ENCODE results near the gene TLE2. TPM values are rescaled to one million over a fixed set of nuclear protein-coding genes. Genes with fewer than 3 reads are reported as not detected.

TLE2 gene
- total and polyA plus RNA-seq, 2 of the 4 experiments (the other 2 are of a cell fraction) = under 0.01 to 0.41 TPM

DNA sequence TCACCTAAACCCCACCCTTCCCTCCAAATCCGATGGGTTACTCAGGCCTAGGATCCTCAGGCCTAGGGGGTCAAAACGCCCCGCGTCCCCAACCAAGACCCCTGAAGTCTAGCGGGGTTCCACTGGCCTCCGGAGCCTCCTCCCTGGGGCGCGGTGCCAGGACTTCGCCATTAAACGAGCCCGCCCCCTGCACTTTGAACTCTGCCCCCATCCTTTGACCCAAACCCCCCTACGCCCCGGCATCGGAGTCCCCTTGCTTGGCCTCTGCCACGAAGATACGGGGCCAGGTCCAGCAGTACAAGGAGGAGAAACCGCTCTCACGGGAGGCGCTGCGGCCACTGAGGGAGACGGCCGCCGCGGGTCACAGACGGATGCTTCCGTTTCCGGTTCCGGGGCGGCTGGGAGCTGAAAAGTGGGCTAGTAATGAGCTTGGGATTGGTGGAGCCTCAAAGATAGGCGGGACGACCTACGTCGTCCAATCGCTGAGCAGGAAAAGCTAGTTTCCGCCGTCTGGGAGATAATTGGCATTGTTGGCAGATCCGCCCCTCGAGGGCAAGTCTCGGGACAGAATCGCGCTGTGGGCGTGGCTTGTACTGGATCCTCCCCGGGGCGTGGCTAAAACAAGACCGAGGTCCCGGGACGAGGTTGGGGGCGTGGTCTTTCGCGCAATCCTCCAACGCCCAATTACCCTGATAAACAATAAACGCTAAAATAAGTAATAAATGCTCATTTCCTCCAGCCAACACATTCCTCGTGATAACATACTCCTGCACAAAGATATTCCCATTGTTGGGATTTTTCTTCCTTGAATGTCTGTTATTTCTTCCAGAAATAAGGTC, 78.6 kb downstream of the TLE2 start:
- Histone ChIP-seq H2BK5ac (ENCODE audit: low read depth, low read length, poor library complexity, severe bottlenecking) (peak overlapping the region; percentile 89), H3K9me3 (ENCODE audit: control insufficient read depth, insufficient read depth, low read length) (no peaks in the 10 kb centered on the region), H2AFZ (replicated peaks; ENCODE audit: low read length, poor library complexity) (peak overlapping the region; percentile 93), H3K14ac (replicated peaks; ENCODE audit: low read depth, low read length) (peak overlapping the region; percentile 94), H3K27me3 (ENCODE audit: control insufficient read depth, insufficient read depth, low read length) (no peaks in the 10 kb centered on the region), H3K9ac (ENCODE audit: low read depth, low read length) (peak overlapping the region; percentile 90), H2AK5ac (ENCODE audit: low read depth, low read length) (peak overlapping the region; percentile 31), H4K8ac (ENCODE audit: low read depth in 2 of 2, low read length in 2 of 2) (peak overlapping the region; percentile 30 to 91), H3K4me2 (ENCODE audit: low read depth, low read length) (peak overlapping the region; percentile 88), H3K18ac (ENCODE audit: low read depth, low read length) (no peak overlapping the region; the same call in 1 of the 2 replicates), H3K56ac (ENCODE audit: extremely low read depth, insufficient read depth, low read length) (peak overlapping the region; percentile 84), H4K5ac (ENCODE audit: low read depth, low read length) (peak overlapping the region; percentile 80), H2BK15ac (ENCODE audit: low read depth, low read length) (no peak overlapping the region), H3K36me3 (ENCODE audit: control insufficient read depth, insufficient read depth, low read length) (no peaks in the 10 kb centered on the region), H4K91ac (ENCODE audit: insufficient read depth, low read depth, low read length) (peak overlapping the region; percentile 58), H3K79me1 (ENCODE audit: low read depth in 1 of 2, low read length in 2 of 2) (peaks cover 13 to 17% of the 10 kb centered on the region in 2 experiments), H3K4me3 (ENCODE audit: insufficient read depth, low read depth, low read length) (peak overlapping the region; percentile 70), H2BK120ac (ENCODE audit: low read depth, low read length) (peak overlapping the region; percentile 45; the same call in 1 of the 2 replicates), H3K9me1 (ENCODE audit: insufficient read depth, low read length) (peaks cover 7% of the 10 kb centered on the region), H4K20me1 (ENCODE audit: insufficient read depth, low read length) (no peaks in the 10 kb centered on the region), H3K27ac (ENCODE audit: insufficient read depth, low read length) (peak overlapping the region; percentile 94), H3K4me1 (ENCODE audit: control insufficient read depth, insufficient read depth, low read length) (0 out of 2 replicates have a peak, but pooled peaks cover 2% of the 10 kb centered on the region), H3K4ac (ENCODE audit: low read depth, low read length) (peak overlapping the region; percentile 87), H2BK20ac (ENCODE audit: low read depth, low read length) (no peak overlapping the region), H2AK9ac (replicated peaks; ENCODE audit: low read depth, low read length, poor library complexity) (peak overlapping the region; percentile 98), H3K23ac (ENCODE audit: low read depth, low read length) (peak overlapping the region; percentile 90)
- TF ChIP-seq RAD21 (IDR thresholded peaks at IDR 0.05; ENCODE audit: low read length) = no peak
- TF ChIP-seq MAFK (IDR thresholded peaks at IDR 0.05; ENCODE audit: low read depth, low read length) = peak; percentile 28; the same call in 1 of the 2 replicates
- TF ChIP-seq RFX5 (IDR thresholded peaks at IDR 0.05; ENCODE audit: low read depth, low read length) = no peak
- TF ChIP-seq, protein P1, sequence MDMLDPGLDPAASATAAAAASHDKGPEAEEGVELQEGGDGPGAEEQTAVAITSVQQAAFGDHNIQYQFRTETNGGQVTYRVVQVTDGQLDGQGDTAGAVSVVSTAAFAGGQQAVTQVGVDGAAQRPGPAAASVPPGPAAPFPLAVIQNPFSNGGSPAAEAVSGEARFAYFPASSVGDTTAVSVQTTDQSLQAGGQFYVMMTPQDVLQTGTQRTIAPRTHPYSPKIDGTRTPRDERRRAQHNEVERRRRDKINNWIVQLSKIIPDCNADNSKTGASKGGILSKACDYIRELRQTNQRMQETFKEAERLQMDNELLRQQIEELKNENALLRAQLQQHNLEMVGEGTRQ (IDR thresholded peaks at IDR 0.05; ENCODE audit: low read depth, low read length) = no peak
- TF ChIP-seq NFE2L2 (IDR thresholded peaks at IDR 0.05; ENCODE audit: low read depth, low read length) = 0 out of 2 replicates have a peak, but pooled peaks have one; percentile 8
- TF ChIP-seq MAZ (IDR thresholded peaks at IDR 0.05; ENCODE audit: borderline replicate concordance, low read depth, low read length) = peak; percentile 44; the same call in 1 of the 2 replicates
- TF ChIP-seq CTCF (conservative IDR thresholded peaks at IDR 0.05; ENCODE audit: low read depth, low read length) = no peak
- 0 out of 2 replicates have a peak, but pooled peaks have one; percentile 22 for TF ChIP-seq MXI1 (IDR thresholded peaks at IDR 0.05; ENCODE audit: borderline replicate concordance, low read depth, low read length)
- no peak for TF ChIP-seq SMC3 (IDR thresholded peaks at IDR 0.05; ENCODE audit: low read depth, low read length)
- TF ChIP-seq POLR2A (IDR thresholded peaks at IDR 0.05; ENCODE audit: low read depth, low read length) = peak; percentile 95
- TF ChIP-seq CHD1 (IDR thresholded peaks at IDR 0.05; ENCODE audit: low read depth, low read length) = no peak
- no peak for TF ChIP-seq ELK1 (IDR thresholded peaks at IDR 0.05; ENCODE audit: borderline replicate concordance, low read depth, low read length)
- CTCF ChIA-PET = interaction anchor here (0.5 to 2.1 kb wide), 17 partner anchors 9 to 535 kb away, joined by 3 to 9 read pairs (median 3); partner anchors contain the start of gene ZNF555
- dilution Hi-C loops (cut with HindIII; ENCODE audit: low sequenced_read_pairs, unreplicated experiment) = no loop called here
- ATAC-seq (ENCODE audit: low read depth) (peak; percentile 97), DNase-seq (peak; percentile 99)
- in situ Hi-C loops (cut with MboI; ENCODE audit: low sequenced_read_pairs) = loop anchor here (5.0 to 25.0 kb wide), 2 partner anchors 152 to 537 kb away; partner anchors contain the start of genes SMIM24 and SMIM44
- POLR2A ChIA-PET (ENCODE audit: unreplicated experiment) = interaction anchor here (0.6 to 0.8 kb wide), 5 partner anchors 15 to 678 kb away, joined by 3 to 10 read pairs (median 4); no protein-coding TSS in a partner anchor
- no TSS peak for BruUV-seq (replicated peaks)
- intact Hi-C loops (cut with micrococcal nuclease) = no loop called here
- WGBS, 2 experiments (ENCODE audit: extremely low coverage in 2 of 2, insufficient read length in 1 of 2) = 0% methylated on average over 22 of the region's 53 CpGs; no CpG with 5 or more reads in 1 of the 2 experiments
